Inflammatory macrophage treated with lipopolysaccharide for 1 hour (primary cell): ENCODE data around the gene CASQ1.

Experiments
- DNase-seq, 2 donors: peaks; one replicate each; pipeline ENCODE4 v3.0.0-alpha.2; 2020 to 2022

Gene CASQ1

GRCh38 chr1:160227034-160227433, 36.7 kb downstream of the CASQ1 start:
- no peak for DNase-seq

- DNase-seq = no peak
These were observed 37.2 kb downstream of the CASQ1 start for GRCh38 chr1:160227561-160227960.

- no peak for DNase-seq
These were observed 38.1 kb downstream of the CASQ1 start for GRCh38 chr1:160228431-160228830.

GRCh38 chr1:160232911-160233310, 42.5 kb downstream of the CASQ1 start:
- no peak for DNase-seq

GRCh38 chr1:160236806-160237205, 46.4 kb downstream of the CASQ1 start:
- no peak for DNase-seq

- DNase-seq = no peak
These were observed 47.2 kb downstream of the CASQ1 start for GRCh38 chr1:160237558-160237957.

GRCh38 chr1:160238408-160238807, 48.0 kb downstream of the CASQ1 start:
- no peak for DNase-seq

GRCh38 chr1:160239582-160240299, 49.4 kb downstream of the CASQ1 start:
- DNase-seq = no peak

GRCh38 chr1:160243767-160244166, 53.4 kb downstream of the CASQ1 start:
- DNase-seq = no peak

GRCh38 chr1:160244209-160244608, 53.8 kb downstream of the CASQ1 start:
- DNase-seq = no peak

GRCh38 chr1:160245434-160245833, 55.1 kb downstream of the CASQ1 start:
- no peak for DNase-seq

- no peak for DNase-seq
These were observed 56.7 kb downstream of the CASQ1 start for GRCh38 chr1:160247053-160247452.

- DNase-seq = no peak
These were observed 60.6 kb downstream of the CASQ1 start for GRCh38 chr1:160251011-160251410.
